Adrenal gland (tissue), 5 donors: ENCODE results near the gene DFFB.

ENCODE experiments used
- POLR2A ChIP-seq, 2 donors: fragments of 450-650 bp; IDR thresholded peaks; one replicate each; pipeline ENCODE4 v1.6.1; 2017; ENCODE audit warnings: antibody characterized with exemption in 2 of 2, mild to moderate bottlenecking in 2 of 2, moderate library complexity in 1 of 2
- TF ChIP-seq, protein P1 (sequence below), 6 experiments: fragments of 450-650 bp in 4 of 6; fragments of 200-600 bp in 2 of 6; sonication (generic) in 1 of 6; IDR thresholded peaks; 1 replicate in 5 of 6; 2 replicates in 1 of 6; pipeline versions ENCODE4 v1.5.1 to v1.8.0; 2016 to 2021; ENCODE audit warnings: antibody characterized with exemption in 6 of 6, mild to moderate bottlenecking in 2 of 6, moderate library complexity in 1 of 6
- donor health status: DM: no; HTN: no; CAD: no.

DNA sequence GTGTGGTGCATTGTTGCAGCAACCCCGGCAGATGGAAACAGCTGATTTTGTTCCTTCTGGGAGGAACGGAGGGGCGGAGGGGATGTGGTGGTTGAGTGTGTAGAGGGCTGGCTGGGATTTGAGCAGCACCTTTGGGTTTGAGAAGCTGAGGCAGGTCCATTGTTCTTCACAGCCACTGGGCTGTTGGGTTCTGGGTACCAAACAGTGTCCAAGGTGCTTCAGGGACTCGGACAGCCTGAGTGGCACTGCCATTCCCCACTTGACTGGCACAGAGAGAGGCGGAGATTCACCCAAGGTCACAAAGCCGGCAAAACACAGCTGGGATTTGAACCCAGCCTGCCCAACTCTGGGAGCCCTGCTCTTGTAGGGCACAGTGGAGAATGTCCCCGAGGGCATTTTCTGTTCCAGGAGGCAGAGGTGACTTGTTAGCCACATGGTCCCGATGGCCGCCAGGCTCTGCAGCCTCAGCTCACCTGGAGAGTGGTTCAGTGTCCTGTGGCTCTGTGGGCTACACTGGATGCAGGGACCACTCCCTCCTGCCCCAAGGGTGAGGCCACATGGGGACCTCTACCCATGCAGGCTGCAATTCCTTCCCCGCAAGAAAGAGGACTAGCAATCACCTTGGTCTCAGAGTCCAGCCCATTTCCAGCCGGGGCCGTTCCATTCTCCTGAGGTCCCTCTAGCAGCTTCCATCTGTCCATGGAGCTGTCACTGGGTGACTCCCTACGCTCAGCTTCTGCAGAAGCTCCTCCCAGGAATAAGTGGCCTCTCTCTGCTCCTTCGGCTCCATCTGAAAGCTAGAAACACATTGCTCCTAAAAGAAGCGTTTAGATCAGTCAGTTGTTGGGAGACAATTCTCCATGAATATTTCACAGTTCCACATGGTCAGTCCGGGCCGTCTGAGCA is 74.0 kb downstream of the DFFB start:
- no peak for TF ChIP-seq POLR2A (IDR thresholded peaks at IDR 0.05)
- TF ChIP-seq, protein P1, sequence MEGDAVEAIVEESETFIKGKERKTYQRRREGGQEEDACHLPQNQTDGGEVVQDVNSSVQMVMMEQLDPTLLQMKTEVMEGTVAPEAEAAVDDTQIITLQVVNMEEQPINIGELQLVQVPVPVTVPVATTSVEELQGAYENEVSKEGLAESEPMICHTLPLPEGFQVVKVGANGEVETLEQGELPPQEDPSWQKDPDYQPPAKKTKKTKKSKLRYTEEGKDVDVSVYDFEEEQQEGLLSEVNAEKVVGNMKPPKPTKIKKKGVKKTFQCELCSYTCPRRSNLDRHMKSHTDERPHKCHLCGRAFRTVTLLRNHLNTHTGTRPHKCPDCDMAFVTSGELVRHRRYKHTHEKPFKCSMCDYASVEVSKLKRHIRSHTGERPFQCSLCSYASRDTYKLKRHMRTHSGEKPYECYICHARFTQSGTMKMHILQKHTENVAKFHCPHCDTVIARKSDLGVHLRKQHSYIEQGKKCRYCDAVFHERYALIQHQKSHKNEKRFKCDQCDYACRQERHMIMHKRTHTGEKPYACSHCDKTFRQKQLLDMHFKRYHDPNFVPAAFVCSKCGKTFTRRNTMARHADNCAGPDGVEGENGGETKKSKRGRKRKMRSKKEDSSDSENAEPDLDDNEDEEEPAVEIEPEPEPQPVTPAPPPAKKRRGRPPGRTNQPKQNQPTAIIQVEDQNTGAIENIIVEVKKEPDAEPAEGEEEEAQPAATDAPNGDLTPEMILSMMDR (IDR thresholded peaks at IDR 0.05), result no peak
